ENCODE results near the gene HTT-AS.
"Not testable (repeated sequence)": the region's sequence is repeated elsewhere in the genome, so short reads cannot be mapped to it uniquely, and the experiment has no call there.

HTT-AS gene
- total RNA-seq, result 0 reads per million in 2 donors

GRCh38 chr4:3074078-3074845 is at the start of gene HTT-AS, which contains the start of gene HTT:
HTT-AS (minus strand) TSS chr4:3074538.
HTT (plus strand) TSS chr4:3074681; CDS start chr4:3074826, 145 bp downstream.
- peak; percentile 99 for DNase-seq

- DNase-seq, result no peak
Measured at GRCh38 chr4:3123181-3123671, 48.9 kb upstream of the HTT-AS start.

- no peak for DNase-seq
Measured at GRCh38 chr4:3122081-3122563, 47.8 kb upstream of the HTT-AS start.

GRCh38 chr4:3121596-3121995 is 47.3 kb upstream of the HTT-AS start:
- DNase-seq, result no peak

GRCh38 chr4:3121110-3121509 is 46.8 kb upstream of the HTT-AS start:
- no peak for DNase-seq

GRCh38 chr4:3119464-3119863 is 45.1 kb upstream of the HTT-AS start:
- DNase-seq, result no peak

GRCh38 chr4:3118312-3118711 is 44.0 kb upstream of the HTT-AS start:
- DNase-seq, result no peak

- DNase-seq, result no peak
Measured at GRCh38 chr4:3116955-3117354, 42.6 kb upstream of the HTT-AS start.

- DNase-seq, result no peak
Measured at GRCh38 chr4:3115637-3116270, 41.4 kb upstream of the HTT-AS start.

- DNase-seq, result no peak
Measured at GRCh38 chr4:3114377-3114776, 40.0 kb upstream of the HTT-AS start.

GRCh38 chr4:3112609-3113469 is 38.5 kb upstream of the HTT-AS start:
- DNase-seq, result no peak

- no peak for DNase-seq
Measured at GRCh38 chr4:3112201-3112600, 37.9 kb upstream of the HTT-AS start.

- DNase-seq, result no peak
Measured at GRCh38 chr4:3111461-3111860, 37.1 kb upstream of the HTT-AS start.

- no peak for DNase-seq
Measured at GRCh38 chr4:3108211-3108610, 33.9 kb upstream of the HTT-AS start.

GRCh38 chr4:3107691-3108121 is 33.4 kb upstream of the HTT-AS start:
- no peak for DNase-seq

- no peak for DNase-seq
Measured at GRCh38 chr4:3107271-3107670, 32.9 kb upstream of the HTT-AS start.

GRCh38 chr4:3106339-3107186 is 32.2 kb upstream of the HTT-AS start:
- DNase-seq, result peak; percentile 77

GRCh38 chr4:3098346-3098745 is 24.0 kb upstream of the HTT-AS start:
- DNase-seq, result no peak

GRCh38 chr4:3096202-3096601 is 21.9 kb upstream of the HTT-AS start:
- DNase-seq, result no peak

- not testable (repeated sequence) for DNase-seq
Measured at GRCh38 chr4:3094701-3095100, 20.4 kb upstream of the HTT-AS start.

- DNase-seq, result no peak
Measured at GRCh38 chr4:3091464-3091863, 17.1 kb upstream of the HTT-AS start.

Data from T-helper 9 cell (primary cell).